ENCODE results near the gene UNC13D.
A peak's percentile ranks its signal among the peaks of the same experiment; 100 is the strongest.

DNA sequence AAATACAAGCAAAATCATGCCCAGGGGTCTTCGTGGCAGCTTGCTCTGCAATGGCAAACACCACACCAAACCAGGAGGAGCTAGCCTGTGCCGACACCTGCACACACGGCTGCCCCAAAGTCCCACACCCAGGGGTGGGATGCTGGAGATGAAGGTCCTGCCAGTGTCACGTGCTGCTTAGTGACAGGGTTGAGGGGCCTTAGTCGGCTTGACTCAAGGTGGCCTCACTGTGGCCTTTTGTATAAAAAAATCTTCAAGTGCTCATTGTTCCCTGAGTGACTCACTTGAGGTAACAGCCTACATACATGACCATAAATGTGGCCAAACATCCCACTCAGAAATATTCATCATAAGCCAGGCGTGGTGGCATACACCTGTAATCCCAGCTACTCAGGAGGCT lies 45.2 kb upstream of the UNC13D start:
- TF ChIP-seq, protein P1, sequence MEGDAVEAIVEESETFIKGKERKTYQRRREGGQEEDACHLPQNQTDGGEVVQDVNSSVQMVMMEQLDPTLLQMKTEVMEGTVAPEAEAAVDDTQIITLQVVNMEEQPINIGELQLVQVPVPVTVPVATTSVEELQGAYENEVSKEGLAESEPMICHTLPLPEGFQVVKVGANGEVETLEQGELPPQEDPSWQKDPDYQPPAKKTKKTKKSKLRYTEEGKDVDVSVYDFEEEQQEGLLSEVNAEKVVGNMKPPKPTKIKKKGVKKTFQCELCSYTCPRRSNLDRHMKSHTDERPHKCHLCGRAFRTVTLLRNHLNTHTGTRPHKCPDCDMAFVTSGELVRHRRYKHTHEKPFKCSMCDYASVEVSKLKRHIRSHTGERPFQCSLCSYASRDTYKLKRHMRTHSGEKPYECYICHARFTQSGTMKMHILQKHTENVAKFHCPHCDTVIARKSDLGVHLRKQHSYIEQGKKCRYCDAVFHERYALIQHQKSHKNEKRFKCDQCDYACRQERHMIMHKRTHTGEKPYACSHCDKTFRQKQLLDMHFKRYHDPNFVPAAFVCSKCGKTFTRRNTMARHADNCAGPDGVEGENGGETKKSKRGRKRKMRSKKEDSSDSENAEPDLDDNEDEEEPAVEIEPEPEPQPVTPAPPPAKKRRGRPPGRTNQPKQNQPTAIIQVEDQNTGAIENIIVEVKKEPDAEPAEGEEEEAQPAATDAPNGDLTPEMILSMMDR (IDR thresholded peaks at IDR 0.05 in 8 of 11, conservative IDR thresholded peaks at IDR 0.05 in 3 of 11) = no peak
- peak in 2 of 3 donors; percentile 11 to 27 for TF ChIP-seq POLR2AphosphoS5 (IDR thresholded peaks at IDR 0.05)
